CD14-positive monocyte (primary cell): ENCODE results near the gene ZNF32. TPM values are rescaled to one million over a fixed set of nuclear protein-coding genes. Genes with fewer than 3 reads are reported as not detected.

Experiments used
- DNase-seq, 3 donors: peaks; one replicate each; pipeline ENCODE4 v3.0.0-alpha.2; 2011 to 2022
- H2AFZ ChIP-seq: 2 replicates; pipeline ENCODE4 v1.6.0; 2012; ENCODE audit warnings: mild to moderate bottlenecking, low read depth, low read length, inconsistent platforms; ENCODE audit not compliant: insufficient read depth, poor library complexity, severe bottlenecking
- H3K27ac ChIP-seq, 2 donors: 1 replicate in 1 of 2; 2 replicates in 1 of 2; pipeline ENCODE4 v1.5.1; 2012 to 2013; ENCODE audit warnings: low read length in 2 of 2, control low read depth in 1 of 2, inconsistent platforms in 1 of 2, low read depth in 1 of 2, mild to moderate bottlenecking in 1 of 2
- H3K27me3 ChIP-seq, 2 donors: one replicate each; pipeline versions ENCODE4 v1.6.0 to v1.6.1; 2011 to 2013; ENCODE audit warnings: low read length in 2 of 2; ENCODE audit not compliant: control insufficient read depth in 2 of 2, insufficient read depth in 2 of 2
- H3K36me3 ChIP-seq, 2 donors: replicated peaks in 1 of 2; 1 replicate in 1 of 2; 2 replicates in 1 of 2; pipeline versions ENCODE4 v1.5.1 to v1.6.1; 2012 to 2013; ENCODE audit warnings: low read length in 2 of 2, control low read depth in 1 of 2, inconsistent platforms in 1 of 2, mild to moderate bottlenecking in 1 of 2; ENCODE audit not compliant: insufficient read depth in 2 of 2, control insufficient read depth in 1 of 2
- H3K4me1 ChIP-seq, 2 donors: 1 replicate in 1 of 2; 2 replicates in 1 of 2; pipeline versions ENCODE4 v1.5.1 to v1.6.1; 2012 to 2013; ENCODE audit warnings: low read length in 2 of 2, control low read depth in 1 of 2, inconsistent platforms in 1 of 2, mild to moderate bottlenecking in 1 of 2, moderate library complexity in 1 of 2; ENCODE audit not compliant: insufficient read depth in 2 of 2, control insufficient read depth in 1 of 2
- H3K4me2 ChIP-seq: replicated peaks from 2 replicates; pipeline ENCODE3; 2012; ENCODE audit warnings: low read length, moderate library complexity, mild to moderate bottlenecking; ENCODE audit not compliant: poor library complexity, severe bottlenecking; ENCODE audit errors: extremely low read depth
- H3K4me3 ChIP-seq, 3 experiments: fragments of 200-600 bp in 1 of 3; sonication (generic) in 1 of 3; replicated peaks in 1 of 3; 1 replicate in 2 of 3; 2 replicates in 1 of 3; pipeline ENCODE4 v1.5.1; 2011 to 2013; ENCODE audit warnings: low read length in 3 of 3, mild to moderate bottlenecking in 3 of 3, control low read depth in 2 of 3, low read depth in 2 of 3, inconsistent platforms in 1 of 3, moderate library complexity in 1 of 3
- H3K79me2 ChIP-seq: 2 replicates; pipeline ENCODE4 v1.6.0; 2012; ENCODE audit warnings: mild to moderate bottlenecking, control low read depth, inconsistent platforms, low read length, moderate library complexity; ENCODE audit not compliant: insufficient read depth
- H3K9ac ChIP-seq: 2 replicates; pipeline ENCODE4 v1.6.0; 2017; ENCODE audit warnings: low read length, mild to moderate bottlenecking; ENCODE audit not compliant: insufficient read depth, poor library complexity, severe bottlenecking
- H3K9me3 ChIP-seq, 2 donors: replicated peaks in 1 of 2; 1 replicate in 1 of 2; 2 replicates in 1 of 2; pipeline versions ENCODE4 v1.5.1 to v1.6.1; 2012 to 2013; ENCODE audit warnings: low read length in 2 of 2, control low read depth in 1 of 2; ENCODE audit not compliant: control insufficient read depth in 1 of 2, insufficient read depth in 1 of 2
- H4K20me1 ChIP-seq: 2 replicates; pipeline ENCODE4 v1.6.0; 2012; ENCODE audit warnings: mild to moderate bottlenecking, low read length, control low read depth, moderate library complexity; ENCODE audit not compliant: insufficient read depth
- H3K27ac Mint-ChIP-seq, 7 donors: one replicate each; pipeline ENCODE4 v1.8.0; 2020; ENCODE audit warnings: mild to moderate bottlenecking in 7 of 7, mixed read lengths in 7 of 7, moderate library complexity in 6 of 7, inconsistent platforms in 2 of 7
- H3K27me3 Mint-ChIP-seq, 3 donors: one replicate each; pipeline ENCODE4 v1.8.0; 2021 to 2022; ENCODE audit warnings: low read depth in 3 of 3, mild to moderate bottlenecking in 3 of 3, mixed read lengths in 3 of 3, moderate library complexity in 3 of 3, inconsistent platforms in 1 of 3
- H3K36me3 Mint-ChIP-seq, 2 donors: one replicate each; pipeline ENCODE4 v1.8.0; 2020; ENCODE audit warnings: mixed read lengths in 2 of 2, inconsistent platforms in 1 of 2, mild to moderate bottlenecking in 1 of 2
- H3K4me1 Mint-ChIP-seq: one replicate; pipeline ENCODE4 v1.8.0; 2020; ENCODE audit warnings: mild to moderate bottlenecking, mixed read lengths
- H3K4me3 Mint-ChIP-seq, 2 donors: one replicate each; pipeline ENCODE4 v1.8.0; 2020; ENCODE audit warnings: mild to moderate bottlenecking in 2 of 2, mixed read lengths in 2 of 2, moderate library complexity in 1 of 2
- H3K9me3 Mint-ChIP-seq, 7 donors: one replicate each; pipeline ENCODE4 v1.8.0; 2020 to 2022; ENCODE audit warnings: mixed read lengths in 7 of 7, mild to moderate bottlenecking in 6 of 7, moderate library complexity in 6 of 7, inconsistent platforms in 2 of 7
- WGBS: methylation state at CpG from one replicate; pipeline ENCODE4 v1.1.5; 2013; ENCODE audit warnings: missing lambda C conversion rate; ENCODE audit not compliant: insufficient coverage; 5-methylcytosine and 5-hydroxymethylcytosine counted together
- intact Hi-C, 2 donors: fragments of 100-400 bp; cut with micrococcal nuclease; formaldehyde crosslinking; loops; one replicate each; pipeline versions ENCODE4 v1.15.0 to v1.15.1; 2023
- polyA plus RNA-seq, 3 donors: library from polyadenylated mRNA; depleted of rRNA in 1 of 3; unstranded in 2 of 3; stranded (reverse) in 1 of 3; fragments of 300-500 nt in 2 of 3; fragments of >200 nt in 1 of 3; fragmentation: Illumina TruSeq in 2 of 3; gene quantifications; 1 replicate in 2 of 3; 2 replicates in 1 of 3; pipeline ENCODE4 v1.2.3, GENCODE V29; 2012 to 2021
- TF ChIP-seq, protein P1 (sequence below): fragments of 200-600 bp; IDR thresholded peaks from one replicate; pipeline ENCODE4 v1.8.0; 2022; ENCODE audit warnings: antibody characterized with exemption, mild to moderate bottlenecking

Gene ZNF32
- polyA plus RNA-seq, 3 donors, result 16.7 to 33.6 (median 33.0) TPM

DNA sequence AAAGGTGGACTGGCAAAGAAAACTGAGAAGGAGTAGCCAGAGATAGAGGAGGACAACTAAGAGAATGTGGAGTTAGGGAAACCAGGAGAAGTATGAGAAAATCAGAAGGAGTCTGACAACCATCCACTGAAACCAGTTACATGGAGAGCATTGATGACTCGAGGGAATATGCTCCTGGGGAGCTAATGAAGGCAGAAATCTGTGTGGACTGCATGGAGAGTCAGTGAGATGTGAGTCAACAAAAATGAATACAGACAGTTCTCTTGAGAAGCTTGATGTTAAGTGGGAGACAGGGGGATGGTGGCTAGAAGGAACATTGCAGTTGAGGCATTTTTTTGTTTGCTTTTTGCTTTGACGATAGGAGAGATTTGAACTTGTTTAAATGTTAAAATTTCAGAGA is 34.3 kb upstream of the ZNF32 start:
- no peak overlapping the region for H3K27ac ChIP-seq
- intact Hi-C loops, result no loop called here
- no peaks in the 10 kb centered on the region for H3K79me2 ChIP-seq
- no peaks in the 10 kb centered on the region for H3K36me3 ChIP-seq
- Mint-ChIP-seq H3K27ac (no peak overlapping the region), H3K9me3 (peaks cover 0 to 3% (median 1%) of the 10 kb centered on the region in 7 donors), H3K4me1 (no peaks in the 10 kb centered on the region), H3K36me3 (no peaks in the 10 kb centered on the region), H3K4me3 (peak overlapping the region in 1 of 2 donors; percentile 54), H3K27me3 (peaks cover 10 to 19% (median 11%) of the 10 kb centered on the region in 3 donors)
- no peaks in the 10 kb centered on the region for H4K20me1 ChIP-seq
- H3K27me3 ChIP-seq, result no peaks in the 10 kb centered on the region
- DNase-seq, result no peak
- 89% methylated on average over 2 of the region's 2 CpGs for WGBS
- H3K4me2 ChIP-seq, result no peak overlapping the region
- TF ChIP-seq, protein P1, sequence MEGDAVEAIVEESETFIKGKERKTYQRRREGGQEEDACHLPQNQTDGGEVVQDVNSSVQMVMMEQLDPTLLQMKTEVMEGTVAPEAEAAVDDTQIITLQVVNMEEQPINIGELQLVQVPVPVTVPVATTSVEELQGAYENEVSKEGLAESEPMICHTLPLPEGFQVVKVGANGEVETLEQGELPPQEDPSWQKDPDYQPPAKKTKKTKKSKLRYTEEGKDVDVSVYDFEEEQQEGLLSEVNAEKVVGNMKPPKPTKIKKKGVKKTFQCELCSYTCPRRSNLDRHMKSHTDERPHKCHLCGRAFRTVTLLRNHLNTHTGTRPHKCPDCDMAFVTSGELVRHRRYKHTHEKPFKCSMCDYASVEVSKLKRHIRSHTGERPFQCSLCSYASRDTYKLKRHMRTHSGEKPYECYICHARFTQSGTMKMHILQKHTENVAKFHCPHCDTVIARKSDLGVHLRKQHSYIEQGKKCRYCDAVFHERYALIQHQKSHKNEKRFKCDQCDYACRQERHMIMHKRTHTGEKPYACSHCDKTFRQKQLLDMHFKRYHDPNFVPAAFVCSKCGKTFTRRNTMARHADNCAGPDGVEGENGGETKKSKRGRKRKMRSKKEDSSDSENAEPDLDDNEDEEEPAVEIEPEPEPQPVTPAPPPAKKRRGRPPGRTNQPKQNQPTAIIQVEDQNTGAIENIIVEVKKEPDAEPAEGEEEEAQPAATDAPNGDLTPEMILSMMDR, result no peak
- no peak overlapping the region for H3K9ac ChIP-seq
- H3K4me3 ChIP-seq, result no peak overlapping the region
- H2AFZ ChIP-seq, result no peak overlapping the region
- no peaks in the 10 kb centered on the region for H3K9me3 ChIP-seq
- no peaks in the 10 kb centered on the region for H3K4me1 ChIP-seq

DNA sequence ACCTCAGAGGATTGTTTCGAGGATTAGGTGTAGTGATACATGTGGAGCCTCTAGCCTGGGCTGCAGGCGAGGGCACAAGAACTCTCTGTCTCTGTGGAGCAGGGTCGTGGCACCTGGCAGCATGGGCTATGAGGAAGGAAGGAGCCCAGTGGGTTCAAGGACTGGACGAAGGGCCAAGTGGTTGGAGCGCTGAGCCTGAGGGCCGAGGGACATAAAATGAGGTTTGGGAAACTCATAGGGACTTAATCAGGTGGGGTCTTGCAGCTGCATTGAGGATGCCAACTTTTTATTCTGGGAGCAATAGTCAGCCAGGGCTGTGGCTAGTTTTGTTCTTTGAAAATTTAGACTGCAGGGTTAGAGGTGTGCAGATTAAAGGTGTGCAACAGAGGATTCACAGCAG is 33.0 kb upstream of the ZNF32 start:
- no peaks in the 10 kb centered on the region for H3K9me3 ChIP-seq
- no peak overlapping the region for H3K4me3 ChIP-seq
- H2AFZ ChIP-seq, result no peak overlapping the region
- Mint-ChIP-seq H3K27me3 (peaks cover 8 to 11% (median 8%) of the 10 kb centered on the region in 3 donors), H3K36me3 (no peaks in the 10 kb centered on the region), H3K4me3 (no peak overlapping the region), H3K9me3 (peaks cover 0 to 3% (median 1%) of the 10 kb centered on the region in 7 donors), H3K27ac (no peak overlapping the region), H3K4me1 (no peaks in the 10 kb centered on the region)
- no peaks in the 10 kb centered on the region for H3K4me1 ChIP-seq
- no peak overlapping the region for H3K4me2 ChIP-seq
- no peaks in the 10 kb centered on the region for H3K36me3 ChIP-seq
- WGBS, result 91% methylated on average over 6 of the region's 6 CpGs
- no peaks in the 10 kb centered on the region for H3K79me2 ChIP-seq
- DNase-seq, result no peak
- TF ChIP-seq, protein P1, result no peak
- no peaks in the 10 kb centered on the region for H3K27me3 ChIP-seq
- H3K27ac ChIP-seq, result no peak overlapping the region
- no peaks in the 10 kb centered on the region for H4K20me1 ChIP-seq
- intact Hi-C loops, result no loop called here
- no peak overlapping the region for H3K9ac ChIP-seq
